ENCODE results near the gene XPO1.

- TF ChIP-seq, protein P1, sequence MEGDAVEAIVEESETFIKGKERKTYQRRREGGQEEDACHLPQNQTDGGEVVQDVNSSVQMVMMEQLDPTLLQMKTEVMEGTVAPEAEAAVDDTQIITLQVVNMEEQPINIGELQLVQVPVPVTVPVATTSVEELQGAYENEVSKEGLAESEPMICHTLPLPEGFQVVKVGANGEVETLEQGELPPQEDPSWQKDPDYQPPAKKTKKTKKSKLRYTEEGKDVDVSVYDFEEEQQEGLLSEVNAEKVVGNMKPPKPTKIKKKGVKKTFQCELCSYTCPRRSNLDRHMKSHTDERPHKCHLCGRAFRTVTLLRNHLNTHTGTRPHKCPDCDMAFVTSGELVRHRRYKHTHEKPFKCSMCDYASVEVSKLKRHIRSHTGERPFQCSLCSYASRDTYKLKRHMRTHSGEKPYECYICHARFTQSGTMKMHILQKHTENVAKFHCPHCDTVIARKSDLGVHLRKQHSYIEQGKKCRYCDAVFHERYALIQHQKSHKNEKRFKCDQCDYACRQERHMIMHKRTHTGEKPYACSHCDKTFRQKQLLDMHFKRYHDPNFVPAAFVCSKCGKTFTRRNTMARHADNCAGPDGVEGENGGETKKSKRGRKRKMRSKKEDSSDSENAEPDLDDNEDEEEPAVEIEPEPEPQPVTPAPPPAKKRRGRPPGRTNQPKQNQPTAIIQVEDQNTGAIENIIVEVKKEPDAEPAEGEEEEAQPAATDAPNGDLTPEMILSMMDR (IDR thresholded peaks at IDR 0.05; ENCODE audit: low read depth, low read length): no peak
- TF ChIP-seq, protein P2, sequence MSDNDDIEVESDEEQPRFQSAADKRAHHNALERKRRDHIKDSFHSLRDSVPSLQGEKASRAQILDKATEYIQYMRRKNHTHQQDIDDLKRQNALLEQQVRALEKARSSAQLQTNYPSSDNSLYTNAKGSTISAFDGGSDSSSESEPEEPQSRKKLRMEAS (IDR thresholded peaks at IDR 0.05; ENCODE audit: low read depth, low read length): no peak
- TF ChIP-seq POLR2A (IDR thresholded peaks at IDR 0.05; ENCODE audit: extremely low read depth, insufficient read length): no peak
Measured at GRCh38 chr2:61585383-61585782, 47.2 kb upstream of the XPO1 start.
